WERI-Rb-1 (cell line): Measurements from ENCODE around the gene OSGIN1.

ENCODE experiments used
- DNase-seq: peaks from one replicate; pipeline ENCODE4 v3.0.0-alpha.2; 2020
- H3K27ac ChIP-seq: fragments of 250-450 bp; sonication (Bioruptor Pico); 2 replicates; pipeline ENCODE4 v1.5.1; 2020; ENCODE audit warnings: mild to moderate bottlenecking, moderate library complexity
- H3K27me3 ChIP-seq: fragments of 250-450 bp; sonication (Bioruptor Pico); 2 replicates; pipeline ENCODE4 v1.5.1; 2021; ENCODE audit warnings: mild to moderate bottlenecking, low read depth, moderate library complexity; ENCODE audit not compliant: insufficient read depth, severe bottlenecking
- H3K36me3 ChIP-seq: fragments of 250-450 bp; sonication (Bioruptor Pico); 2 replicates; pipeline ENCODE4 v1.5.1; 2020; ENCODE audit warnings: mild to moderate bottlenecking, moderate library complexity
- H3K4me3 ChIP-seq: 2 replicates; pipeline ENCODE4 v1.5.1; 2011; ENCODE audit warnings: low read depth, mild to moderate bottlenecking, control low read depth, low read length
- H3K9me3 ChIP-seq: fragments of 250-450 bp; sonication (Bioruptor Pico); 2 replicates; pipeline ENCODE4 v1.5.1; 2021; ENCODE audit warnings: mild to moderate bottlenecking, moderate library complexity; ENCODE audit not compliant: severe bottlenecking
- TF ChIP-seq, protein P1 (sequence below): IDR thresholded peaks from 2 replicates; pipeline ENCODE4 v1.5.1; 2011; ENCODE audit warnings: low read depth, mild to moderate bottlenecking, control low read depth, inconsistent platforms, low read length

The OSGIN1 gene

DNA sequence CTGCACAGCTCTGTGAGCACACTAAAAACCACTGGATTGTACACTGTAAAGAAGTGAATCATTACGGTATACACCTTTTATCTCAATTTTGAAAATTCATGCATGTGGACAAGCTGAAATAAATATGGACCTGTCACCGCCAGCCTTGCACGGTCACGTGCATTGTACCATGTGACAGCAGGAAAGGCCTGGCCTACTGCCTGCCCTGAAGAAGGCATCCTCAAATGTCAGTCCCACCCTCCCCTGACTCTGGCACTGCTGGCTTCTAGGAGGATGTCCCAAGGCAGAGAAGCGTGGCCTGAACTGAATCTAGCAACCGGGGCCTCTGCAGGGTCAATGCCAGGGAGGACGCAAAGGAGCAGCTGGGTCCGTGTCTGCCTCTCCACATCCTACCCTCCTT is 54.9 kb downstream of the OSGIN1 start:
- Histone ChIP-seq H3K4me3 (no peak overlapping the region), H3K9me3 (no peaks in the 10 kb centered on the region), H3K27me3 (no peaks in the 10 kb centered on the region), H3K27ac (no peak overlapping the region), H3K36me3 (no peaks in the 10 kb centered on the region)
- TF ChIP-seq, protein P1, sequence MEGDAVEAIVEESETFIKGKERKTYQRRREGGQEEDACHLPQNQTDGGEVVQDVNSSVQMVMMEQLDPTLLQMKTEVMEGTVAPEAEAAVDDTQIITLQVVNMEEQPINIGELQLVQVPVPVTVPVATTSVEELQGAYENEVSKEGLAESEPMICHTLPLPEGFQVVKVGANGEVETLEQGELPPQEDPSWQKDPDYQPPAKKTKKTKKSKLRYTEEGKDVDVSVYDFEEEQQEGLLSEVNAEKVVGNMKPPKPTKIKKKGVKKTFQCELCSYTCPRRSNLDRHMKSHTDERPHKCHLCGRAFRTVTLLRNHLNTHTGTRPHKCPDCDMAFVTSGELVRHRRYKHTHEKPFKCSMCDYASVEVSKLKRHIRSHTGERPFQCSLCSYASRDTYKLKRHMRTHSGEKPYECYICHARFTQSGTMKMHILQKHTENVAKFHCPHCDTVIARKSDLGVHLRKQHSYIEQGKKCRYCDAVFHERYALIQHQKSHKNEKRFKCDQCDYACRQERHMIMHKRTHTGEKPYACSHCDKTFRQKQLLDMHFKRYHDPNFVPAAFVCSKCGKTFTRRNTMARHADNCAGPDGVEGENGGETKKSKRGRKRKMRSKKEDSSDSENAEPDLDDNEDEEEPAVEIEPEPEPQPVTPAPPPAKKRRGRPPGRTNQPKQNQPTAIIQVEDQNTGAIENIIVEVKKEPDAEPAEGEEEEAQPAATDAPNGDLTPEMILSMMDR, result no peak
- no peak for DNase-seq

DNA sequence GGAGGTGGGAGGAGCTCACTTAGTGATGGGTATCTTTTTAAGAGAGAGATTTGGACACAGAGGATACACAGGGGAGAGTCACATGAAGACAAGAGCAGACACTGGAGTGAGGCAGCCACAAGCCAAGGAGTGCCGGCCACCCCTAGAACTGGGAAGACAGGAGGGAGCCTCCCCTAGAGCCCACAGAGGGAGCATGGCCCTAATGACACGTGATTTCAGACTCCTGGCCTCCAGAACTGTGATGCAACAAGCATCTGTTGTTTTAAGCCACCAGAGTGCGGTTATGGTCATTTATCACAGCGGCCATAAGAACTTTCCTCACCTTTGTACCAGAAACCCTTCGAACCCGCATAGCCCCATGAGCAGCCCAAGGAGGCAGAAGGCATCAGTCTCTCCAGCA is 56.2 kb downstream of the OSGIN1 start:
- Histone ChIP-seq H3K36me3 (no peaks in the 10 kb centered on the region), H3K27ac (no peak overlapping the region), H3K9me3 (no peaks in the 10 kb centered on the region), H3K4me3 (no peak overlapping the region), H3K27me3 (no peaks in the 10 kb centered on the region)
- TF ChIP-seq, protein P1, result no peak
- DNase-seq, result no peak

DNA sequence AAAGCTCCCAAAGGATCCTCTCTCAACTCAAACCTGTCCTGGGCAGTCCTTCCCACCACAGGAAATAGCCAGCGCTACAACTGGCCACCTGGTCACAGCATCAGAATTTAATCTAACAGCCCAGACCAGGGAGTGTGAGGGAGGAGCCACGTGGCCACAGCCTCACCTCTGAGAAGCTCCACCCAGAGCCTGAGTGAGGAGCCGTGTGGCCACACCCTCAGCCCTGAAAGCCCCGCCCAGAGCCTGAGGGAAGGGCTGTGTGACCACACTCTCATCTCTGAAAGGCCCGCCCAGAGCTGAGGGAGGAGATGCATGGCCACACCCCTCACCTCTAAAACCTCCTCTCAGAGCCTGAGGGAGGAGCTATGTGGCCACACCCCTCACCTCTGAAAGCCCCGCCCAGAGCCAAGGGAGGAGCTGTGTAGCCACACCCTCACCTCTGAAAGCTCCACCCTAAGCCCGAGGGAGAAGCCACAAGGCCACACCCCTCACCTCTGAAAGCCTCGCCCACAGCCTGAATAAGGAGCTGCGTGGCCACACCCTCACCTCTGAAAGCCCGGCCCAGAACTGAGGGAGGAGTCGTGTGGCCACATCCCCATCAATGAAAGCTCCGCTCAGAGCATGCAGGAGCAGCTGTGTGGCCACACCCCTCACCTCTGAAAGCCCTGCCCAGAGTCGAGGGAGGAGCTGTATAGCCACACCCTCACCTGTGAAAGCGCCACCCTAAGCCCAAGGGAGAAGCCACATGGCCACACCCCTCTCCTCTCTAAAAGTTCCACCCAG is 60.9 kb downstream of the OSGIN1 start:
- H3K9me3 ChIP-seq, result no peaks in the 10 kb centered on the region
- TF ChIP-seq, protein P1, result no peak
- no peak overlapping the region for H3K27ac ChIP-seq
- H3K36me3 ChIP-seq, result no peaks in the 10 kb centered on the region
- H3K4me3 ChIP-seq, result no peak overlapping the region
- peak; percentile 75 for DNase-seq
- no peaks in the 10 kb centered on the region for H3K27me3 ChIP-seq

DNA sequence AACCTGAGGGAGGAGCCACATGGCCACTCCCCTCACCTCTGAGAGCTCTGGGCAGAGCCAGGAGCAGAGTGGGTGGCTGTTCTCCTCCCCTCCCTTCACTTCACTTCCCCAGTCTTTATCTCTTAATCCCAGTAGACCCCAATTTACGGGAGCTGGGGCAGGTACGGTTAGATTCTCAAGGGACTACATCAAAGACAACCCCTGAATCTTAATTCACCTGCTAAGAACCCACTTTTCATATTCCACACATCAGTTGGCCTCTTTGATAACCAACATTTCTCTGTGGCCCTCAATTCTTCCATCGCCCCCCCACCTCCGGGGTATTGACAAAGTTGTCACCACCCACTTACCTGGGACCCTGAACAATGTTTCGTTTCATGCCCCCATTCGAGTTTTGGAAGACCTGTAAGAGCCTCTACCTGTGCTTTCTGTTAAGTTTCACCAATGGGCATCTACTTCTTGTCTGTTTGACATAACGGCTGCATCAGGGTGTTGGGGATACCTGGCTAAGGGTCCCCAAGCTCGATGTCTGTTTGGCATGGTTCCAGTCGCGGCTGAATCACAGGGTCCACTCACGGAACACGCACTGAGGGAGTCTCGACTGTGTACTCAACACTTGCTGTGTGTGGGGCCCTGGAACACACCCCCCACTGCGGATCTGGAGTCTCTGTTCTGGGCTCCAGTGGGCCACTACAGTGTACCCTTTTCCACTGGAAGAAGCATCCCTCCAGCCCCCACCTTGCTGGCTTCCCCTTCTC is 61.7 kb downstream of the OSGIN1 start:
- no peaks in the 10 kb centered on the region for H3K27me3 ChIP-seq
- TF ChIP-seq, protein P1, result no peak

DNA sequence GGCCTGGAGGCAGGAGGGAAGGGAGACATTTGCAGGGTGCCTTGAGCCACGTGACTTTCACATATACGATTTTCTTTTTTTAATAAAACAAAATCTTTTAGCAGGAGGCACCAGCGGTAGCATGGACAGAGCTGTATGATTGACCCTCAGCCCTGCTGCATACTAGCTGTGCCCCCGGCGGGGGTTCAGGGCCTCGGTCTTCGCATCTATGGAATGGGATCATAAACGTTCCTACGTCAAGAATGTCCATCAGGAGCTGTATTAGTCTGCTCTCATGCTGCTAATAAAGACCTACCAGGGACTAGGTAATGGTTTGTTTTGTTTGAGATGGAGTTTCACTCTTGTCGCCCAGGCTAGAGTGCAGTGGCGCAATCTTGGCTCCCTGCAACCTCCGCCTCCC is 62.4 kb downstream of the OSGIN1 start:
- Histone ChIP-seq H3K27me3 (no peaks in the 10 kb centered on the region), H3K9me3 (no peaks in the 10 kb centered on the region), H3K36me3 (no peaks in the 10 kb centered on the region), H3K4me3 (no peak overlapping the region), H3K27ac (no peak overlapping the region)
- TF ChIP-seq, protein P1, result no peak
- DNase-seq, result no peak

More for the DNA sequence above, 61.7 kb downstream of the OSGIN1 start:
- Histone ChIP-seq H3K9me3 (no peaks in the 10 kb centered on the region), H3K27ac (no peak overlapping the region), H3K4me3 (no peak overlapping the region), H3K36me3 (no peaks in the 10 kb centered on the region)
- no peak for DNase-seq
